Measurements from ENCODE around the gene GPX2.
A peak's percentile ranks its signal among the peaks of the same experiment; 100 is the strongest.

GPX2 gene

DNA sequence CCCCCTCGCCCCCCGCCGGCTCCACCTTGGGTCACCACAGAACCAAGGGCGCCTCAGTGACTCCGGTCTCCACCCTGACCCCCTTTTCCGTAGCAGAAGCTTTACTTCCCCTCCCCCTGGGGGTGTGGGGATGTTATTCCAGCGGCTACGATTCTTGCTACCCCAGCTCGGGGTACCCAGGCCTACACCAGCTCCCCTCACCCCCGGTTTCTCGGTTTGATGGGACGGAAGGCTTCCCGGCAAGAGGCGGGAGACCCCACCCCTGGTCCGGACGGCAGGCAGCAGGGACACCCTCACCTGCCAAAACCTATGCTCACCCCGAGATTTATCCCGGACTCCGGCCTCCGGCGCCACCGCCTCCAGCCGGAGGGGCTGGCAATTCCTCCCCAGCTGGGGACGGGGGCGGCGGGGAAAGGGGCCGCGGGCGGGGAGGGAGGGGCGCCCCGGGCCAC is 29.0 kb upstream of the GPX2 start:
- in situ Hi-C loops (cut with HindIII; ENCODE audit: low pct_unique_long_range_greater_than_20kb, low sequenced_read_pairs), result no loop called here
- TF ChIP-seq JUND (IDR thresholded peaks at IDR 0.05; ENCODE audit: low read depth), result no peak
- DNase-seq (ENCODE audit: low read depth in 1 of 2, low spot score in 1 of 2), result no peak

- peak in 1 of 2 experiments; percentile 48 for DNase-seq (ENCODE audit: low read depth in 1 of 2, low spot score in 1 of 2)
- in situ Hi-C loops (cut with HindIII; ENCODE audit: low pct_unique_long_range_greater_than_20kb, low sequenced_read_pairs), result no loop called here
- TF ChIP-seq JUND (IDR thresholded peaks at IDR 0.05; ENCODE audit: low read depth), result no peak
Observed at GRCh38 chr14:64970776-64971477, 28.4 kb upstream of the GPX2 start.

DNA sequence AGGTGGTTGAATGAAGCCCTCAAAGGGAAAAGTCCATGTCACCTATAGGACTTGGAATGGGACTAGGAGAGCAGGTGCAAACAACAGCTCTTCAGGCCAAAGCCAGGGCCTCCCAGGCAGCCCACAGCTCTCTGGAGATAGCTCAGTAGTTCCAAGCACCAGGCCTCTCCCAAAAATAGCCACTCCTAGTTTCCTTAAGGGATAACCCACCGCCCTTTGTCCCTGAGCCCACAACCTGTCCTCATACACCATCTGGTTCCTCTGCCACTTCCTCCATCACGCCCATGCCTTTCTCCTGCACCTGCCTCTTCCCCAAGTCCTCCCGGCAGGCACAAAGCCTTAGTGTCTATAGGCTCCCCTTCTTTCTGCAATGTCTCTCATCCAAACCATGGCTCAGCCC is 27.5 kb upstream of the GPX2 start:
- no peak for TF ChIP-seq JUND (IDR thresholded peaks at IDR 0.05; ENCODE audit: low read depth)
- no peak for DNase-seq (ENCODE audit: low read depth in 1 of 2, low spot score in 1 of 2)
- in situ Hi-C loops (cut with HindIII; ENCODE audit: low pct_unique_long_range_greater_than_20kb, low sequenced_read_pairs), result no loop called here

- no peak for TF ChIP-seq JUND (IDR thresholded peaks at IDR 0.05; ENCODE audit: low read depth)
- in situ Hi-C loops (cut with HindIII; ENCODE audit: low pct_unique_long_range_greater_than_20kb, low sequenced_read_pairs), result no loop called here
- no peak for DNase-seq (ENCODE audit: low read depth in 1 of 2, low spot score in 1 of 2)
Observed at GRCh38 chr14:64968651-64969050, 26.1 kb upstream of the GPX2 start.

GRCh38 chr14:64968167-64968566 is 25.6 kb upstream of the GPX2 start:
- DNase-seq (ENCODE audit: low read depth in 1 of 2, low spot score in 1 of 2), result no peak

GRCh38 chr14:64966976-64967375 is 24.4 kb upstream of the GPX2 start:
- peak; percentile 88 to 98 for DNase-seq (ENCODE audit: low read depth in 1 of 2, low spot score in 1 of 2)
- no peak for TF ChIP-seq JUND (IDR thresholded peaks at IDR 0.05; ENCODE audit: low read depth)
- in situ Hi-C loops (cut with HindIII; ENCODE audit: low pct_unique_long_range_greater_than_20kb, low sequenced_read_pairs), result no loop called here

More at GRCh38 chr14:64968167-64968566, 25.6 kb upstream of the GPX2 start:
- no peak for TF ChIP-seq JUND (IDR thresholded peaks at IDR 0.05; ENCODE audit: low read depth)
- in situ Hi-C loops (cut with HindIII; ENCODE audit: low pct_unique_long_range_greater_than_20kb, low sequenced_read_pairs), result no loop called here

DNA sequence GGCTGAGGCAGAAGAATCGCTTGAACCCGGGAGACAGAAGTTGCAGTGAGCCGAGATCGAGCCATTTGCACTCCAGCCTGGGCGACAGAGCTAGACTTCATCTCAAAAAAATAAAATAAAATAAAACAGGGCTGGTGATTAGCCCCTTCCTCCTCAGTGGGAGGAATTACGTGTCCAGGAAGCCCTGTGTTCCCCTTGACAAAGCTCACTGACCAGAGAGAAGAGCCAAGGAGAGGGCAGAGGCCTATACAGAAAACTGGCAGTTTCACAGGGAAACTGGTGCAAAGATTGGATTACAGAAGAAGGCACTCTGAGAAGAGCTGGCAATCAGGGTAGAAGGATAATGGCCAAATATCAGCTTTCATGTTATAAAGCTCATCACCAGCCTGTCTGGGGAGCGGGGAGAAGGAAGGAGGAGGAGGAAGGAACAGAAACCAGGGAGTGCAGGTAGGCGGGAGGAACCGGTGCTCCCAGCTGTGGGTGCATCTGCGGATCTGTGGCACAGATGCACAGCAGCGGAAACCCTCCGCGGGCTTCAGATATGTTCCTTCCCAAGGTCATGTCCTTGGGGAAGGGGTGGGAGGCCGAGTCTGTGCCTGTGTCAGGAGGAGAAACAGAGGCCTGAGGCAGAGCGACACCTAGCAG is 22.9 kb upstream of the GPX2 start:
- no peak for DNase-seq (ENCODE audit: low read depth in 1 of 2, low spot score in 1 of 2)
- no peak for TF ChIP-seq JUND (IDR thresholded peaks at IDR 0.05; ENCODE audit: low read depth)
- in situ Hi-C loops (cut with HindIII; ENCODE audit: low pct_unique_long_range_greater_than_20kb, low sequenced_read_pairs), result no loop called here

GRCh38 chr14:64963611-64964010 is 21.1 kb upstream of the GPX2 start:
- DNase-seq (ENCODE audit: low read depth in 1 of 2, low spot score in 1 of 2), result no peak
- in situ Hi-C loops (cut with HindIII; ENCODE audit: low pct_unique_long_range_greater_than_20kb, low sequenced_read_pairs), result no loop called here
- no peak for TF ChIP-seq JUND (IDR thresholded peaks at IDR 0.05; ENCODE audit: low read depth)

DNA sequence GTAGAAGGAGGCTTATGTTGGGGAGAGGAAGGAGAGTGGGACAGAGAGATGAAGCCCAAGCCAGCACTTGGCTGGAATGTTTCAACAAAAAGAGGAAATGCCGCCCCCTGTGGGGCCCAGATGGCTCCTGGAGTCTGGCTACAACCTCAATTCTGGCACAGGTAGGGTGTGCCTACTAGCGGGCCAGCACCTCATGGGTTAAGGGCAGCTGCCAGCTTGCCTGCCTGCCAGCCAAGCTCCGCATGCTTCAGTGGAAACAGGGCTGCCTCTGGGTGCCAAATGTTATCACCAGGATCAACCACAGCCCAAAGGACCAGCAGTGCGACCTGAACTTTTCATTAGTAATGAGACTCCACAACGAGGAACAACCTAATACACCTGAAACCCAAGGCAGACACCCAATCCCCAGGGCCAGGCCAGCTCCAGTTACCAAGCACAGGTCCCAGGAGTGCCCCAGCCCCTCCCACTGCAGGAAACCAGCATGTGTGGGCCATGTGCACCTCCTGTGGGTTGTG is 18.3 kb upstream of the GPX2 start:
- in situ Hi-C loops (cut with HindIII; ENCODE audit: low pct_unique_long_range_greater_than_20kb, low sequenced_read_pairs), result no loop called here
- peak; percentile 55 to 88 for DNase-seq (ENCODE audit: low read depth in 1 of 2, low spot score in 1 of 2)
- TF ChIP-seq JUND (IDR thresholded peaks at IDR 0.05; ENCODE audit: low read depth), result no peak

GRCh38 chr14:64958743-64959142 is 16.2 kb upstream of the GPX2 start:
- no peak for TF ChIP-seq JUND (IDR thresholded peaks at IDR 0.05; ENCODE audit: low read depth)
- DNase-seq (ENCODE audit: low read depth in 1 of 2, low spot score in 1 of 2), result no peak
- in situ Hi-C loops (cut with HindIII; ENCODE audit: low pct_unique_long_range_greater_than_20kb, low sequenced_read_pairs), result no loop called here

DNA sequence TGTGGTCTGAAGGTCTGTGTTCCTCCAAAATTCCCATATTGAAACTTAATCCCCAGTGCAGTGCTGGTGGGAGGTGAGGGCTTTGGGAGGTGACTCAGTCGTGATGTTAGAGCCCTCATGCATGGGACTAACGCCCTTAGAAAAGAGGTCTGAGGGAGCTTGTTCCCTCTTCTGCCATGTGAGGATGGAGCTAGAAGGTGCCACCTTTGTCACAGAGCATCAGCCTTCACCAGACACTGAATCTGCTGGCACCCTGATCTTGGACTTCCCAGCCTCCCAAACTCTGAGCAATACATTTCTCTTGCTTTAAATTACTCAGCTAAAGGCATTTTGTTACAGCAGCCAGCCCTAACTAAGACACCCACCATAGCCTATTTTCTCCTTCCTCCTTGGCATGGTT is 15.7 kb upstream of the GPX2 start:
- no peak for TF ChIP-seq JUND (IDR thresholded peaks at IDR 0.05; ENCODE audit: low read depth)
- in situ Hi-C loops (cut with HindIII; ENCODE audit: low pct_unique_long_range_greater_than_20kb, low sequenced_read_pairs), result no loop called here
- no peak for DNase-seq (ENCODE audit: low read depth in 1 of 2, low spot score in 1 of 2)

- in situ Hi-C loops (cut with HindIII; ENCODE audit: low pct_unique_long_range_greater_than_20kb, low sequenced_read_pairs), result no loop called here
- no peak for DNase-seq (ENCODE audit: low read depth in 1 of 2, low spot score in 1 of 2)
- TF ChIP-seq JUND (IDR thresholded peaks at IDR 0.05; ENCODE audit: low read depth), result no peak
Observed at GRCh38 chr14:64956697-64957406, 14.3 kb upstream of the GPX2 start.

GRCh38 chr14:64955297-64955696 is 12.8 kb upstream of the GPX2 start:
- DNase-seq (ENCODE audit: low read depth in 1 of 2, low spot score in 1 of 2), result no peak
- in situ Hi-C loops (cut with HindIII; ENCODE audit: low pct_unique_long_range_greater_than_20kb, low sequenced_read_pairs), result no loop called here
- no peak for TF ChIP-seq JUND (IDR thresholded peaks at IDR 0.05; ENCODE audit: low read depth)
